GM18505 (cell line): ENCODE results near the gene CYP2W1.

ENCODE experiments used
- ATAC-seq: cut with Tn5 transposase; IDR thresholded peaks from one replicate; pipeline ENCODE4 v1.9.1; 2021; ENCODE audit not compliant: unreplicated experiment
- POLR2A ChIP-seq: IDR thresholded peaks from 4 replicates; pipeline ENCODE4 v1.6.1; 2011; ENCODE audit warnings: borderline replicate concordance; ENCODE audit not compliant: insufficient read depth, insufficient read length; ENCODE audit errors: extremely low read depth

Gene CYP2W1

GRCh38 chr7:976901-977325, 6.1 kb upstream of the CYP2W1 start:
- TF ChIP-seq POLR2A, result no peak
- ATAC-seq, result no peak

- TF ChIP-seq POLR2A, result no peak
- no peak for ATAC-seq
Measured at GRCh38 chr7:977326-978048, 5.5 kb upstream of the CYP2W1 start.

- ATAC-seq, result no peak
- TF ChIP-seq POLR2A, result no peak
Measured at GRCh38 chr7:978049-978346, 5.0 kb upstream of the CYP2W1 start.

DNA sequence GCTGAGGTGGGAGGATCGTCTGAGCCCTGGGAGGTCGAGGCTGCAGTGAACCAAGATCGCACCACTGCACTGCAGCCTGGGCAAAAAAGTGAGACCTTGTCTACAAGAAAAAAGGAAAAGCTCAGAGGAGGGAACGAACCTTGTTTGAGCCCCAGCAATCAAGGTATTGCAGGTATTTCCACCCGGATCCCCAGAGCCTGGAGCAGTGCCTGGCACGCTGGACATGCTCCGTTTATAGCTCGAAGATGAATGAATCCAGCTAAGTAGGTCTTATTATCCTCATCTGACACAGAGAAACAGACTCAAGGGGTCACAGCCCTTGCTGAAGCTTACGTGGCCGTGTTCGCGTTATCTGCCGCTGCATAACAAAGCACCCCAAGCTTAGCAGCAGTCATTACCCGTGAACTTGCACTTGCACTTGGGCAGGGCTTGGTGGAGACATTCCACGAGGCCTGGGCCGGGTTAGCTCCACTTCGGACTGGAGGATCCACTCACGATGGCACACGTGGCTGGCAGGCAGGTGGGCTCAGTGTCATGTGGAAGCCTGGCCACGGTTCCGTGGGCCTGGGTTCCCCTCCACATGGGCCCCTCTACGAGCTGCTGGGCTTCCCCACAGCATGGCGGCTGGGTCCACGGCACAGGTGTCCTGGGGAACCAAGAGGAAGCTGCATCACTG, 4.4 kb upstream of the CYP2W1 start:
- ATAC-seq, result no peak
- no peak for TF ChIP-seq POLR2A

DNA sequence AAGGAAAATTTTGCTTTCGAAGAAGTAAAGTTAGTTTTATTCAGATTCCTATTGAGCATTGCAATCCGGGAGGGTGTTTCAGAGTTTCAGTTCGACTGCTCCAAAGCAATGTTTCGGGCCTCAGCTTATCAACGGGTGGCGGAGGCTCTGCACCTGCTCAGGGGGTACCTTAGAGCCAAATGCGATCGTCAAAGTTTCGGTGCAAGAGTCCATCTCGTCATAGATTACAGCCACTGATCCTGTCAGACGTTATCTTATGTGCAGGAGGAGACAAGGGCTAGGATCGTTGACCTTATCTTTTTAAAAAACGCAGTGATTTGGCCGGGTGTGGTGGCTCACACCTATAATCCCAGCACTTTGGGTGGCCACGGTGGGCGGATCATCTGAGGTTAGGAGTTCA, 3.8 kb upstream of the CYP2W1 start:
- ATAC-seq, result no peak
- TF ChIP-seq POLR2A, result no peak

DNA sequence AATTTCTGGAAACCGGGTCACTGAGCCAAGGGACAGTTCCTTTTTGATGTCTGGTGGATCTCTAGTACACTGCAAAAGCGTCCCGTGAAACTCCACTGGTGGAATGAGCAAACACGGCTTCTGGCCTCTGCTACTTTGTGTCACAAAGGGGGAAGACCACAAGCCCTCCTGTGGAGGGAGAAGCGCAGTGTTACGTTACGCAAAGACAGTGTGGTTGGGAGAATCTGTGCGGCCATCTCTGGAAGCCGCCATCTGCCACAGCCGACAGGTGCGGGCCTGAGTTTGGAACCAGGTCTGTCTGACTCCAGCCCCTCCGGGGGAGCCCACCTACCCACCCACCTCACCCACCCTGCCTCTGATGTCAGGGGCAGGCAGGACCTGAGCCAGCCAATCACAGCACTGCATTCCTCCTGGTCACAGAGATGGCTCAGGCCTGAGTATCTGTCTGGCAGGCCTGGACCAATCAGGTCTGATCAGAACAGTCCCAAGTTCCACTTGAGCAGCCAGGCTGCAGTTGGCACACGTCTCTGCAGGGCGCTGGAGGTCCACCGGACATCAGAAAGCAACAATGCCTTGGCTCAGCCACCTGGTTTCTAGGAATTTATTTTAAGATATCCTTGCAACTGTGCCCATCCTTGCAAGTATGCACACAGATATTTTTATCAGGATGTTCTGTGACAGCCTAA, 3.0 kb upstream of the CYP2W1 start:
- ATAC-seq, result no peak
- no peak for TF ChIP-seq POLR2A

DNA sequence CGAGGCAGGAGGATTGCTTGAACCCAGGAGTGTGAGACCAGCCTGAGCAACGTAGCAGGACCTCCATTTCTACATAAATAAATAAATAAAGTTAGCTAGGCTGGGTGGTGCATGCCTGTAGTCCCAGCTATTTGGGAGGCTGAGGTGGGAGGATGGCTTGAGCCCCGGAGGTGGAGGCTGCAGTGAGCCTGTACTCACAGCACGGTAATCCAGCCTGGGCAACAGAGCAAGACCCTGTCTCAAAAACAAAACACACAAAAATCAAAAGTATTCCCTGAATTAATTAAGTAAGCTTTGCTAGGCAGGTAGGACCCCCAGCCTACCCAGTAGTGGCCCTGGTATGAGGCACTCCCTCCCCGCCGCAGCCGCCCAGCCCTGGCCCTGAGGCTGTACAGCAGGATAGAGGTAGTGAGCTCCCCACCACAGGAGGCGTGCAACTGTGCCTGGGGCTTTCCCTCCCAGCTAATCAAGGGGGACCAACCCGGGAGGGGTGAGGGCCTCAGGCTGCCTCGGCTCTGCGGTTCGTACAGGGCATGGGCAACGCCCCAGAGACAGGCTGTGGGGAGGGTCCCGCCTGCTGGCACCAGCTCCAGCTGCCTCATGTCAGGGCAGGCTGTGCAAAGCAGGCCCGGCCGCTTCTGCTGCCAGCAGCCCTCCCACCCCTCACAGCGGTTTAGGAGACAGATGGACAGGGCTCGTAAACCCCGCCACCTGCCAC, 1.0 kb upstream of the CYP2W1 start:
- TF ChIP-seq POLR2A, result no peak
- no peak for ATAC-seq

DNA sequence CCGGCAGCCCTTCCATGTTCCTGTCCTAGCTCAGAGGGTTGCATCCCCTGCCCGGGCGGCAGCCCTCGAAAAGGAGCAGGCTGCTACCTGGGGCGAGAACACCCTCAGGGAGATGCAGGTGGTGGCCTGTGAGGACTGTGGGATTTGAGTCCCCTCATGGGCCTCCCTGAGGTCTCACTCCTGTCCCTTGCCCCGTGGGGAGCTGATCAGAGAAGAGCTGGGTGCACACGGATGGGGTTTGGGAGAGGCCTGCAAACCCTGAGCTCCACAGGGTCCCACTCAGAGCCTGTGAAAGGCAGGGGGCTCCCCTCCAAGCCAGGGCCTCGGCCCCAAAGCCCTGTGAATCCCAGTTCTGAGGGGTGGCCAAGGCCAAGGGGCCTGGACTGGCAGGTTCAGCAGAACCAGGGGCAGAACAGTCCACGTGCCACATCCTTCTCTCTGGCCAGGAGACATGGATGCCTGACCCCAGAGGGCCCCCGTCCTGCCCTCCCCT, 424 bp upstream of the CYP2W1 start:
- ATAC-seq, result no peak
- TF ChIP-seq POLR2A, result no peak

- ATAC-seq, result no peak
- TF ChIP-seq POLR2A, result no peak
Measured at GRCh38 chr7:983616-984071, 663 bp downstream of the CYP2W1 start.

GRCh38 chr7:984361-985126, 1.6 kb downstream of the CYP2W1 start:
- TF ChIP-seq POLR2A, result no peak
- no peak for ATAC-seq

GRCh38 chr7:985127-985416, 2.1 kb downstream of the CYP2W1 start:
- no peak for ATAC-seq
- no peak for TF ChIP-seq POLR2A

- no peak for TF ChIP-seq POLR2A
- no peak for ATAC-seq
Measured at GRCh38 chr7:985915-986741, 3.1 kb downstream of the CYP2W1 start.
